ENCODE measurements around the gene CYTH4.

DNA sequence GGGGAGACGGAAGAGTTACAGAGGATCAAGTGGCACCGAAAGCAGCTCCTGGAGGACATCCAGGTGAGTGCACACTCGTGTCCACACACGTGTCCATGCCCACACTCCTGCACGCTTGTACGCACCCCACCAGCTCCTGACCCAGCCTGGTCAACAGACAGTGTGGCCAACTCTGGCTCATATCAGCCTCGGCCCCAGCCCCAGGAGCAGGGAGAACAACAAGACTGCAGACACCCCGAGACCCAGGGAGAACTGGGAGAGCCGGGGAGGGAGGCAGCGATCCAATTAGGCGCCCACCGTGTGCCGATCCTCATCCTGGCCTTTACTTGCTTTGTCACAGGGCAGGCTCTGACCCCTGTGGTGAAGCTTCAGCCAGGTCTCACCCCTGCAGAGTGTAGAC lies 10.3 kb downstream of the CYTH4 start:
- TF ChIP-seq POLR2A (IDR thresholded peaks at IDR 0.05; ENCODE audit: low read depth), result no peak
- TF ChIP-seq, protein P1, sequence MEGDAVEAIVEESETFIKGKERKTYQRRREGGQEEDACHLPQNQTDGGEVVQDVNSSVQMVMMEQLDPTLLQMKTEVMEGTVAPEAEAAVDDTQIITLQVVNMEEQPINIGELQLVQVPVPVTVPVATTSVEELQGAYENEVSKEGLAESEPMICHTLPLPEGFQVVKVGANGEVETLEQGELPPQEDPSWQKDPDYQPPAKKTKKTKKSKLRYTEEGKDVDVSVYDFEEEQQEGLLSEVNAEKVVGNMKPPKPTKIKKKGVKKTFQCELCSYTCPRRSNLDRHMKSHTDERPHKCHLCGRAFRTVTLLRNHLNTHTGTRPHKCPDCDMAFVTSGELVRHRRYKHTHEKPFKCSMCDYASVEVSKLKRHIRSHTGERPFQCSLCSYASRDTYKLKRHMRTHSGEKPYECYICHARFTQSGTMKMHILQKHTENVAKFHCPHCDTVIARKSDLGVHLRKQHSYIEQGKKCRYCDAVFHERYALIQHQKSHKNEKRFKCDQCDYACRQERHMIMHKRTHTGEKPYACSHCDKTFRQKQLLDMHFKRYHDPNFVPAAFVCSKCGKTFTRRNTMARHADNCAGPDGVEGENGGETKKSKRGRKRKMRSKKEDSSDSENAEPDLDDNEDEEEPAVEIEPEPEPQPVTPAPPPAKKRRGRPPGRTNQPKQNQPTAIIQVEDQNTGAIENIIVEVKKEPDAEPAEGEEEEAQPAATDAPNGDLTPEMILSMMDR (IDR thresholded peaks at IDR 0.05), result no peak
- no peak for TF ChIP-seq POLR2AphosphoS5 (IDR thresholded peaks at IDR 0.05)
